ENCODE measurements around the gene MIOS. TPM values are rescaled to one million over a fixed set of nuclear protein-coding genes. Genes with fewer than 3 reads are reported as not detected.
A peak's percentile ranks its signal among the peaks of the same experiment; 100 is the strongest.

MIOS gene
- total and polyA plus RNA-seq, 4 donors = 7.4 to 35.6 (median 12.2) TPM

GRCh38 chr7:7569615-7570014, 2.9 kb downstream of the MIOS start:
- no peak for DNase-seq (ENCODE audit: low spot score)
- no peaks in the 10 kb centered on the region for H3K27me3 ChIP-seq (ENCODE audit: control insufficient read depth in 4 of 4, insufficient read depth in 4 of 4, low read length in 3 of 4)
- WGBS = 96% methylated on average over 3 of the region's 3 CpGs
- no peaks in the 10 kb centered on the region for H3K9me3 ChIP-seq (ENCODE audit: control insufficient read depth in 4 of 4, low read length in 3 of 4)
- TF ChIP-seq TAF1 (conservative IDR thresholded peaks at IDR 0.05) (no peak), EGR1 (IDR thresholded peaks at IDR 0.05; ENCODE audit: low read depth in 2 of 2) (no peak), FOXA1 (IDR thresholded peaks at IDR 0.05) (no peak), HNF4G (IDR thresholded peaks at IDR 0.05) (no peak), GABPA (IDR thresholded peaks at IDR 0.05 in 1 of 2, conservative IDR thresholded peaks at IDR 0.05 in 1 of 2) (no peak), REST (IDR thresholded peaks at IDR 0.05) (no peak), JUND (IDR thresholded peaks at IDR 0.05) (no peak), MAX (IDR thresholded peaks at IDR 0.05) (no peak), YY1 (IDR thresholded peaks at IDR 0.05) (no peak), FOXA2 (IDR thresholded peaks at IDR 0.05) (no peak), CTCF (IDR thresholded peaks at IDR 0.05; ENCODE audit: low read depth, low read length, missing input control) (no peak), ATF3 (IDR thresholded peaks at IDR 0.05) (no peak)
- H3K4me1 ChIP-seq (ENCODE audit: control insufficient read depth in 4 of 4, insufficient read depth in 4 of 4, low read length in 3 of 4) = peaks cover 0 to 53% (median 28%) of the 10 kb centered on the region in 4 donors
- no peak overlapping the region for H3K4me3 ChIP-seq (ENCODE audit: low read depth in 1 of 3, low read length in 3 of 3)
- peak overlapping the region in 1 of 2 donors; percentile 38 for H3K27ac ChIP-seq (ENCODE audit: low read depth in 1 of 2, low read length in 2 of 2)
- no peak overlapping the region for H3K9ac ChIP-seq (ENCODE audit: low read depth in 1 of 2, low read length in 2 of 2)
- peaks cover 0 to 2% (median 0%) of the 10 kb centered on the region in 4 donors for H3K36me3 ChIP-seq (ENCODE audit: control insufficient read depth in 4 of 4, insufficient read depth in 3 of 4, low read depth in 1 of 4, low read length in 3 of 4)

GRCh38 chr7:7570584-7570983, 3.9 kb downstream of the MIOS start:
- Histone ChIP-seq H3K9me3 (ENCODE audit: control insufficient read depth in 4 of 4, low read length in 3 of 4) (no peaks in the 10 kb centered on the region), H3K9ac (ENCODE audit: low read depth in 1 of 2, low read length in 2 of 2) (no peak overlapping the region), H3K36me3 (ENCODE audit: control insufficient read depth in 4 of 4, insufficient read depth in 3 of 4, low read depth in 1 of 4, low read length in 3 of 4) (peaks cover 0 to 2% (median 0%) of the 10 kb centered on the region in 4 donors), H3K4me1 (ENCODE audit: control insufficient read depth in 4 of 4, insufficient read depth in 4 of 4, low read length in 3 of 4) (peaks cover 0 to 51% (median 27%) of the 10 kb centered on the region in 4 donors), H3K4me3 (ENCODE audit: low read depth in 1 of 3, low read length in 3 of 3) (no peak overlapping the region), H3K27me3 (ENCODE audit: control insufficient read depth in 4 of 4, insufficient read depth in 4 of 4, low read length in 3 of 4) (no peaks in the 10 kb centered on the region), H3K27ac (ENCODE audit: low read depth in 1 of 2, low read length in 2 of 2) (no peak overlapping the region)
- TF ChIP-seq FOXA2 (IDR thresholded peaks at IDR 0.05) (no peak), FOXA1 (IDR thresholded peaks at IDR 0.05) (no peak), TAF1 (conservative IDR thresholded peaks at IDR 0.05) (no peak), MAX (IDR thresholded peaks at IDR 0.05) (no peak), YY1 (IDR thresholded peaks at IDR 0.05) (no peak), JUND (IDR thresholded peaks at IDR 0.05) (no peak), HNF4A (conservative IDR thresholded peaks at IDR 0.05) (no peak), EGR1 (IDR thresholded peaks at IDR 0.05; ENCODE audit: low read depth in 2 of 2) (no peak), CTCF (IDR thresholded peaks at IDR 0.05; ENCODE audit: low read depth, low read length, missing input control) (no peak), ZBTB33 (IDR thresholded peaks at IDR 0.05) (no peak), NR2F2 (IDR thresholded peaks at IDR 0.05) (no peak)
- DNase-seq (ENCODE audit: low spot score) = no peak
- 83% methylated on average over 3 of the region's 3 CpGs for WGBS
